Measurements from ENCODE around the gene SEL1L3.

SEL1L3 gene

GRCh38 chr4:25813448-25814106, 49.2 kb downstream of the SEL1L3 start:
- Histone ChIP-seq H3K4me1 (peaks cover 8% of the 10 kb centered on the region), H3K36me3 (replicated peaks) (peaks cover 6% of the 10 kb centered on the region; the same call in 1 of the 2 replicates), H3K9me3 (no peaks in the 10 kb centered on the region), H3K27me3 (ENCODE audit: low read depth) (no peaks in the 10 kb centered on the region), H3K4me3 (no peak overlapping the region)
- no peak for DNase-seq (ENCODE audit: low spot score in 2 of 2)
- in situ Hi-C loops (cut with MboI; ENCODE audit: low sequenced_read_pairs), result no loop called here

- Histone ChIP-seq H3K36me3 (replicated peaks) (peaks cover 6% of the 10 kb centered on the region; the same call in 1 of the 2 replicates), H3K4me3 (no peak overlapping the region), H3K4me1 (peaks cover 17% of the 10 kb centered on the region), H3K27me3 (ENCODE audit: low read depth) (no peaks in the 10 kb centered on the region), H3K9me3 (no peaks in the 10 kb centered on the region)
- in situ Hi-C loops (cut with MboI; ENCODE audit: low sequenced_read_pairs), result no loop called here
- no peak for DNase-seq (ENCODE audit: low spot score in 2 of 2)
Measured at GRCh38 chr4:25811841-25812240, 50.9 kb downstream of the SEL1L3 start.

- Histone ChIP-seq H3K4me3 (no peak overlapping the region), H3K36me3 (replicated peaks) (peaks cover 5% of the 10 kb centered on the region; the same call in 1 of the 2 replicates)
- DNase-seq (ENCODE audit: low spot score in 2 of 2), result no peak
Measured at GRCh38 chr4:25811374-25811690, 51.5 kb downstream of the SEL1L3 start.

DNA sequence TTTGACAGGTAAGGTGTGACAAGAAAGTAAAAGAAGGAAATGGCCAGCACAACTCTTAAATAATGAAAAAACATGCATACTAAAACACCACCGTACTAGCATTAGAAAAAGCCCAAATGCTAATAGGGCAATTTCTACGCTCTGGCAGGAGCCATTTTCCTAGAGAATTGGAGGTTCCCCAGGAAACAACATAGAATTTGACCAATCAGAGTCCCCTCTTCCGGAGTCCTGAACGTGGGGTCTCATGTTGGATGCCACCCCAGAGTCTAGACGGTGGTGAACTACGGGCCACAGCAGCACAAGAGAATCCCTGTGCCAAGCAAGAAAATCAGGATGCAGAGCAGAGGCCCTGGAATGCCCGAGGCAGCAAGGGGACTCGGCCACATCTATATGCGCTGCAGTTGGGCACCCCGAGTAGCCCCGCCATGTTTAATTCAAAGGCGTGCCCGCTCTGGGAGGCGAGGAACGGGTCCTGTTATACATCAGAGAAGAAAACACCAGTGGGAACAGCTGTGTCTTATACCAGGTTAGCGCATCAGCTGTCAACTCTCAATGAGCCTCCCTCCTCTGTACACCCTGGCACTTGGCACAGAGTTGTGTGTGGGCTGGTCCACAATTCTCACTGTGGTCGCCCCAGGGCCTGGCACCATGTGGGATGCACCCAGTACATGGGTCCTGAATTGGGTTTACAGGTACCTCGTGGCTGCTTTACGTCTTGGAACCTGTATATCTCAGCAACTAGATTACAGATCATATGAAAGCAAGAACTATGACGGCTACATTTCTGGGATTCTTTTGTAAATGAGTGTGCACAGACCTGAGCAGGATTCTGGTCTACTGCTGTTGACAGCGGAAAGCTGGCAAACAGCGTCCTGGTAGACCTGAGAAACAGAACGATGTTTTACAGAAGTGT, 52.1 kb downstream of the SEL1L3 start:
- Histone ChIP-seq H3K27me3 (ENCODE audit: low read depth) (no peaks in the 10 kb centered on the region), H3K4me3 (no peak overlapping the region), H3K36me3 (replicated peaks) (0 out of 2 replicates have a peak, but pooled peaks cover 2% of the 10 kb centered on the region), H3K4me1 (peaks cover 25% of the 10 kb centered on the region), H3K9me3 (no peaks in the 10 kb centered on the region)
- in situ Hi-C loops (cut with MboI; ENCODE audit: low sequenced_read_pairs), result no loop called here
- DNase-seq (ENCODE audit: low spot score in 2 of 2), result no peak

More at GRCh38 chr4:25811374-25811690, 51.5 kb downstream of the SEL1L3 start:
- Histone ChIP-seq H3K4me1 (peaks cover 22% of the 10 kb centered on the region), H3K9me3 (no peaks in the 10 kb centered on the region), H3K27me3 (ENCODE audit: low read depth) (no peaks in the 10 kb centered on the region)
- in situ Hi-C loops (cut with MboI; ENCODE audit: low sequenced_read_pairs), result no loop called here

GRCh38 chr4:25809996-25810395, 52.8 kb downstream of the SEL1L3 start:
- no peak overlapping the region for H3K4me3 ChIP-seq
- H3K9me3 ChIP-seq, result no peaks in the 10 kb centered on the region
- H3K36me3 ChIP-seq (replicated peaks), result 0 out of 2 replicates have a peak, but pooled peaks cover 2% of the 10 kb centered on the region
- in situ Hi-C loops (cut with MboI; ENCODE audit: low sequenced_read_pairs), result no loop called here
- DNase-seq (ENCODE audit: low spot score in 2 of 2), result no peak
- H3K4me1 ChIP-seq, result peaks cover 31% of the 10 kb centered on the region
- no peaks in the 10 kb centered on the region for H3K27me3 ChIP-seq (ENCODE audit: low read depth)

DNA sequence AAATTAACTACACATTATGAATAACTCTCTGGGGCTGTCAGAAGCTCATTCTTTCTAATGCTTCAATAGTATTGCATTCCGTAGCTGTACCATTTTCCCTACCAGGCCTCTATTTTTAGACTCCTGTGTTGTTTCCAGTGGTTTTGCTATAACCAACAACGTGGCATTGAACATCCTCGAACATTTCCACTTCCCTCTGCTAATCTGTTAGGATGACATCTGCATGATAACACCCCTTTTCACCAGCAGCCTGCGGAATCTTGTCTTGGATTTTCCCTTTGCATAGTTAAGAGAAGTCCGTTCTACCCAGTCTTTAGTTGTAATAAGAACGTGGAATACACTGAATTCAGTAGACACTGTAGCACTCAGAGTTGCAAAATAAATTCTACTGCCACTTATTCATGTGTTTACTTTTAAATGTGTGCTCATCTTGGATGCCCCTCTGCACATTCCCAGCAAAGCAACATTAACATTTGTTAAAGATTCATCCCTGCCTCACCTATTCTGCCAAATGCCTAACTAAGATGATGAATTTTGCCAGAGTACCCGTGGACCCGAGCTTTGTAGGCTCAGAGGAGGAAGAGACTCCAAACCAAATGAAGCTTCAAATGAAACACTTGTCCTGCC, 55.6 kb downstream of the SEL1L3 start:
- DNase-seq (ENCODE audit: low spot score in 2 of 2), result peak; percentile 63 to 85
- Histone ChIP-seq H3K4me1 (peaks cover 28% of the 10 kb centered on the region), H3K4me3 (no peak overlapping the region), H3K27me3 (ENCODE audit: low read depth) (no peaks in the 10 kb centered on the region), H3K9me3 (no peaks in the 10 kb centered on the region), H3K36me3 (replicated peaks) (0 out of 2 replicates have a peak, but pooled peaks cover 2% of the 10 kb centered on the region)
- in situ Hi-C loops (cut with MboI; ENCODE audit: low sequenced_read_pairs), result no loop called here

DNA sequence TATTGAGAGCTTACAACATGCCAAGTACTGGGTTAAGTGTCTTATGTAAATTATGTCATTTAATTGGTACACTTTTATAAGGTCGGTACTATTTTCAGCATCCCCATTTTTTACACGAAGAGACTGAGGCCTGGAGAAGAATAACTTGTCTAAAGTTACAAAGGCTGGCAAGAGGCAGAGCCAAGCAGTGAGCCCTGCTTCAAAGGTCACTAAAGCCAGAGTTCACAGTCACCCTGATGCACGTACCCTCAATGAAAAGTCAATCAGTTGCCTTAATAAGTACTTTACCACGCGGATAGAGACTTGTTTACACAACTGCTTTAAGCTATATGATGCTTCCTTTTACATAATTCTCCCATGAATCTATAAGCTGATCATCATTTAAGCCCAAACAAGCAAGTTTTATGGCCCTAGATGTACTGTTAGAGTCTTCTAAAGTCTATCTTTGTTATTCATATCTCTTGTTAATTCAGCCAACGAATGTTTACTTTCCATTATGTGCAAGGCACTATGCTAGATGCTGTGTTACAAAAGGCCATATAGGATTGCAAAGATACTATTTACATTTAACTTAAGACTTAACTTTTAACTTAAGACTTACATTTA, 57.4 kb downstream of the SEL1L3 start:
- Histone ChIP-seq H3K9me3 (no peaks in the 10 kb centered on the region), H3K36me3 (replicated peaks) (no peaks in the 10 kb centered on the region), H3K4me3 (no peak overlapping the region), H3K4me1 (peaks cover 28% of the 10 kb centered on the region), H3K27me3 (ENCODE audit: low read depth) (no peaks in the 10 kb centered on the region)
- peak; percentile 57 to 95 for DNase-seq (ENCODE audit: low spot score in 2 of 2)
- in situ Hi-C loops (cut with MboI; ENCODE audit: low sequenced_read_pairs), result no loop called here

- Histone ChIP-seq H3K36me3 (replicated peaks) (no peaks in the 10 kb centered on the region), H3K4me3 (no peak overlapping the region), H3K9me3 (no peaks in the 10 kb centered on the region), H3K4me1 (peaks cover 28% of the 10 kb centered on the region), H3K27me3 (ENCODE audit: low read depth) (no peaks in the 10 kb centered on the region)
- in situ Hi-C loops (cut with MboI; ENCODE audit: low sequenced_read_pairs), result no loop called here
- no peak for DNase-seq (ENCODE audit: low spot score in 2 of 2)
Measured at GRCh38 chr4:25803720-25804225, 59.0 kb downstream of the SEL1L3 start.

DNA sequence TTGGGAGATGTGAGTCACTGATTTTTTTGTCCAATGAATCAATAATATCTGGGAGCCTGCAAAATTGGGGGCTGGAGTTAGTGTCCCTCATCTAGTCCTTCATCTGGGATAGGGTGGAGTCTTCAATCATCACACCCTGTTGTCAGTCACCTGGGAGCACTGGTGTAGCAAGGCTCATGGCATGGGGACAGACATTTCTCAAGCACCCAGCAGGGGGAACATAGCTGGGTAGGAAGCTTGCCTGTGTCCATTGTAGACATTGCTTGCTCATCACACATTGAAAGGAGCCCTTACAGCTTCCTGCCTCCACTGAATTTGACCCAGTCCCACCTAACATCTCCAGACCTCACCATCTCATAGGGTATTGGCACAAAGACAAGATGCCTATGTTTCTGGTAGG, 61.2 kb downstream of the SEL1L3 start:
- no peak for DNase-seq (ENCODE audit: low spot score in 2 of 2)
- no peaks in the 10 kb centered on the region for H3K27me3 ChIP-seq (ENCODE audit: low read depth)
- H3K4me3 ChIP-seq, result no peak overlapping the region
- no peaks in the 10 kb centered on the region for H3K9me3 ChIP-seq
- in situ Hi-C loops (cut with MboI; ENCODE audit: low sequenced_read_pairs), result no loop called here
- H3K36me3 ChIP-seq (replicated peaks), result no peaks in the 10 kb centered on the region
- peaks cover 16% of the 10 kb centered on the region for H3K4me1 ChIP-seq

DNA sequence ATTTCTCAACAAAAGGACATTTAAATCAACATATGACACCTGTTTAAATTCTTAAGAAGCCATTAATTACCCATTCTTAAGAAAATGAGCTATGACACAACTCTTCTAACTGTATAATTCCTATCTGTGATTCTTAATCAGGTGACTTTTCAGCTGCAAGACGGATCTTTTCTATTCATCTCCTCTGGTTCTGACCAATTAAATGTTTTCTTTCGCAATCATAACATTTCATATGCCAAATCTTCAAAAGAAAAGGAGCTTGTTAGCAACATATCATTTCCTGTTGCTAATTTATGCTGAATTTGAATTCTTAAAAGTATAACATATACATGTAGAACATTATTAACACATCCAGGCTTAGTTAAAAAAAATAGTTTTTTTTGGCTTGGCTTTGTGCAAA, 62.5 kb downstream of the SEL1L3 start:
- in situ Hi-C loops (cut with MboI; ENCODE audit: low sequenced_read_pairs), result no loop called here
- Histone ChIP-seq H3K9me3 (no peaks in the 10 kb centered on the region), H3K4me3 (no peak overlapping the region), H3K36me3 (replicated peaks) (no peaks in the 10 kb centered on the region), H3K4me1 (peaks cover 8% of the 10 kb centered on the region), H3K27me3 (ENCODE audit: low read depth) (no peaks in the 10 kb centered on the region)
- no peak for DNase-seq (ENCODE audit: low spot score in 2 of 2)

- in situ Hi-C loops (cut with MboI; ENCODE audit: low sequenced_read_pairs), result no loop called here
Measured at GRCh38 chr4:25799522-25799921, 63.3 kb downstream of the SEL1L3 start.

GRCh38 chr4:25797136-25797535, 65.7 kb downstream of the SEL1L3 start:
- H3K36me3 ChIP-seq (replicated peaks), result no peaks in the 10 kb centered on the region
- no peak overlapping the region for H3K4me3 ChIP-seq
- in situ Hi-C loops (cut with MboI; ENCODE audit: low sequenced_read_pairs), result no loop called here
- no peaks in the 10 kb centered on the region for H3K4me1 ChIP-seq
- H3K9me3 ChIP-seq, result no peaks in the 10 kb centered on the region
- DNase-seq (ENCODE audit: low spot score in 2 of 2), result no peak
- H3K27me3 ChIP-seq (ENCODE audit: low read depth), result no peaks in the 10 kb centered on the region

More at GRCh38 chr4:25799522-25799921, 63.3 kb downstream of the SEL1L3 start:
- DNase-seq (ENCODE audit: low spot score in 2 of 2), result no peak
- Histone ChIP-seq H3K4me1 (peaks cover under 1% of the 10 kb centered on the region; the same call in 1 of the 2 replicates), H3K9me3 (no peaks in the 10 kb centered on the region), H3K36me3 (replicated peaks) (no peaks in the 10 kb centered on the region), H3K4me3 (no peak overlapping the region), H3K27me3 (ENCODE audit: low read depth) (no peaks in the 10 kb centered on the region)

Data from HAP-1 (cell line).